ENCODE measurements around the gene OMD.

Gene OMD

GRCh38 chr9:92424340-92424739 lies at the start of gene OMD:
Gene OMD (minus strand): TSS chr9:92424471. CDS start chr9:92417558, 6,913 bp downstream.
- DNase-seq (ENCODE audit: low read depth), result no peak

- DNase-seq (ENCODE audit: low read depth), result peak; percentile 57
Observed at GRCh38 chr9:92468206-92468605, 43.9 kb upstream of the OMD start.

GRCh38 chr9:92467511-92467910 lies 43.2 kb upstream of the OMD start:
- no peak for DNase-seq (ENCODE audit: low read depth)

GRCh38 chr9:92467041-92467440 lies 42.8 kb upstream of the OMD start:
- DNase-seq (ENCODE audit: low read depth), result no peak

- peak; percentile 80 for DNase-seq (ENCODE audit: low read depth)
Observed at GRCh38 chr9:92463984-92464383, 39.7 kb upstream of the OMD start.

- DNase-seq (ENCODE audit: low read depth), result no peak
Observed at GRCh38 chr9:92463387-92463786, 39.1 kb upstream of the OMD start.

- no peak for DNase-seq (ENCODE audit: low read depth)
Observed at GRCh38 chr9:92457576-92457975, 33.3 kb upstream of the OMD start.

- DNase-seq (ENCODE audit: low read depth), result no peak
Observed at GRCh38 chr9:92455217-92455616, 30.9 kb upstream of the OMD start.

- no peak for DNase-seq (ENCODE audit: low read depth)
Observed at GRCh38 chr9:92446536-92446935, 22.3 kb upstream of the OMD start.

GRCh38 chr9:92444841-92445240 lies 20.6 kb upstream of the OMD start:
- no peak for DNase-seq (ENCODE audit: low read depth)

- no peak for DNase-seq (ENCODE audit: low read depth)
Observed at GRCh38 chr9:92440751-92441046, 16.4 kb upstream of the OMD start.

GRCh38 chr9:92439921-92440750 lies 15.9 kb upstream of the OMD start:
- no peak for DNase-seq (ENCODE audit: low read depth)

- DNase-seq (ENCODE audit: low read depth), result no peak
Observed at GRCh38 chr9:92438900-92439526, 14.7 kb upstream of the OMD start.

- no peak for DNase-seq (ENCODE audit: low read depth)
Observed at GRCh38 chr9:92435263-92435662, 11.0 kb upstream of the OMD start.

GRCh38 chr9:92432972-92433548 lies 8.8 kb upstream of the OMD start:
- DNase-seq (ENCODE audit: low read depth), result no peak

GRCh38 chr9:92432350-92432749 lies 8.1 kb upstream of the OMD start:
- no peak for DNase-seq (ENCODE audit: low read depth)

GRCh38 chr9:92429836-92430235 lies 5.6 kb upstream of the OMD start:
- no peak for DNase-seq (ENCODE audit: low read depth)

GRCh38 chr9:92426501-92427145 lies 2.4 kb upstream of the OMD start:
- no peak for DNase-seq (ENCODE audit: low read depth)

- no peak for DNase-seq (ENCODE audit: low read depth)
Observed at GRCh38 chr9:92425474-92425873, 1.2 kb upstream of the OMD start.

GRCh38 chr9:92423612-92424011 lies 659 bp downstream of the OMD start:
- no peak for DNase-seq (ENCODE audit: low read depth)

GRCh38 chr9:92422611-92423338 lies 1.5 kb downstream of the OMD start:
- no peak for DNase-seq (ENCODE audit: low read depth)

- no peak for DNase-seq (ENCODE audit: low read depth)
Observed at GRCh38 chr9:92414566-92414965, 9.7 kb downstream of the OMD start.

All from GM04504 (cell line).